HG02798 (cell line): Measurements from ENCODE around the gene MRPL42.
"Not testable (repeated sequence)": the region's sequence is repeated elsewhere in the genome, so short reads cannot be mapped to it uniquely, and the experiment has no call there.

Experiments used
- ATAC-seq: cut with Tn5 transposase; IDR thresholded peaks from one replicate; pipeline ENCODE4 v1.9.1; 2021; ENCODE audit warnings: mild to moderate bottlenecking; ENCODE audit not compliant: unreplicated experiment, poor library complexity

MRPL42 gene

DNA sequence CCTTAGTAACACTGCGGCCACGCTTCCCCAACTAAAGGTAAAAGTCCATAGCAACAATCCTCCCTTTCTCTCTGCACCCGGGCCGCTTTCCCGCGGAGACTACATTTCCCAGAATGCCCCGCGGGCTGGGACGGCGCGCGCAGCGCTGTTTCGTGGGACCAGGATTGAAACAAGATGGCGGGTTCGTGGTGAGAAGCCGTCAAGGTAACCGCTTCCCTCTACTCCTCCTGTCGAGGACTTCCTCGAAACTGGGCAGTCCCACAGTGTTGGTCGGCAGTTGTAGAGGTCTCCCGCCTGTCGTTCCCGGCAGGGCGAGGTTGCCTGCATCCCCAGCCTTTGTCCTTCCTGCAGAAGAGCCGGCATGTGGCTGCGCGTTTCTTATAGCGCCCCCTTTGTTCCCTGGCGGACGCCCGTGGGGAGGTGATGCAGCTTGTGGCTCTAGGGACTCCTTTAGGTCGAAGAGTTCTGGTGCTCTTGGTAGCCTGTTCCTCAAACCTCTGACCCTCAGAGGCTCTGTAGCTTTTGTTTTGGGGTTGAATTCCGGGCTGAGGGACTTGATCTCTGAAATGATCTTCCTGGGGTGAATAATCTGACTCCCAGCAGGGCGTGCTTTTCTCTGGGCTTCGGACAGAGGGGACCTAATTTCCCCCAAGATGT, at the start of gene MRPL42:
TSS of gene MRPL42 (plus strand) at position 164 of the 657 bp plus-strand sequence. CDS start 1,772 bp downstream, outside the sequence.
- ATAC-seq: peak; percentile 92

- no peak for ATAC-seq
Measured at GRCh38 chr12:93417967-93418480, 49.3 kb upstream of the MRPL42 start.

DNA sequence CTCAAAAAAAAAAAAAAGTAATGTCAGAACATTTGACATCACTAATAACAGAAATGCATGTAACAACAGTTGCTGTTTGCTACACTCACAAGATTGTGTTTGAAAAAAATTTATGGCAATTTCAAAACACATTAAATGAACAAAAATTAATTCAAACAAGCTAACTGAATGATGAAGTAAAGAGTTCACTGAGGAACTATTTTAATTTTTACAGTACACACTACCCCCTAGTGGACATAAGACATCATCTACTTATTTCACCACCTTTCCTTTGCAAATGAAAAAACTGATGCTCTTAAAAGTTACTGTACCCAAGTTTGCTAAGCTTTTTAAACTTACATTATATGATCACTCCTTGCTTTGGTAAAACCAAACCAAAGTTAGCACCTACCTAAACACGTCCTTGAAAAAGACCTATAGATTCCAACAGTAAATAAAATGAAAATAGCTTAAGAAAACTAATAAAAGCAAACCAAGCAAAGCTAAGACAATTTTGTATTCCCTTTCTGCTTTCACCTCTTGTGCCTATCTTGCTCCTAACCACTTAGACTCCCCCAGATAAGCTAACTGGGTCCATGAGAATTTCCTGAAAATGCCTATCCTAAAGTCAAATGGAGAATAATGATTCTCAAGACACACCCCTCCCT, 47.8 kb upstream of the MRPL42 start:
- no peak for ATAC-seq

GRCh38 chr12:93422050-93422449, 45.3 kb upstream of the MRPL42 start:
- no peak for ATAC-seq

DNA sequence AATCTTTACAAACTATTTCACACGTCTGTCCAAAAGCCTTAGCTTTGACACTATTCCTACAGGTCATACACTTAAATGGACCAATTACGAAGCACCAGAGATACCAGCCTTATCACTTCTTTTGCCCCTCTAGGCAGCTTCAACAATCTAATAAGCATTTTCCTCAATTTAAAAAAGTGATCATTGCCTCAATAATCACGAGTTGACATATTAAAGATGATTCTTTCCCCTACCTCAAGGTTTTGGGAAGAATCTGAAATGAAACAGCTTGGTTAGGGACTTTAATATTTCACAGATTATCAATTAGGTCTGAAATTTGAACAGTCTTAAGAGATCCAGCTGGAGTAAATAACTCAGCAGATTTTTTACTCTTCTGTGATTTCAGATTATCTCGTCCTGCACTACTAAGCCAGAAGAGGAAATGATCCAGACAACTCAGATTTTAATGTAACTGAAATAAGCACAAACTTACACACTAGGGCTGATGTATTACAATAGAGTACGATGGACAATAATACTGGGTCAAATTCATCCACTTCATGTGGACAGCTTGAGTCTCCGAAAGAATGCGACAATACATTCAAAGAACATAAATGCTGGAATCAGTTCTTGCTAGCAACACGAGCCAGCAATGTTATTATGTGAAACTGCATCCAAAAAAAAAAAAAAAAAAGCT, 41.4 kb upstream of the MRPL42 start:
- ATAC-seq: no peak

GRCh38 chr12:93426412-93426805, 40.9 kb upstream of the MRPL42 start:
- no peak for ATAC-seq

- no peak for ATAC-seq
Measured at GRCh38 chr12:93427779-93428564, 39.3 kb upstream of the MRPL42 start.

GRCh38 chr12:93429448-93429847, 37.9 kb upstream of the MRPL42 start:
- ATAC-seq: no peak

GRCh38 chr12:93429852-93430251, 37.5 kb upstream of the MRPL42 start:
- ATAC-seq: no peak

DNA sequence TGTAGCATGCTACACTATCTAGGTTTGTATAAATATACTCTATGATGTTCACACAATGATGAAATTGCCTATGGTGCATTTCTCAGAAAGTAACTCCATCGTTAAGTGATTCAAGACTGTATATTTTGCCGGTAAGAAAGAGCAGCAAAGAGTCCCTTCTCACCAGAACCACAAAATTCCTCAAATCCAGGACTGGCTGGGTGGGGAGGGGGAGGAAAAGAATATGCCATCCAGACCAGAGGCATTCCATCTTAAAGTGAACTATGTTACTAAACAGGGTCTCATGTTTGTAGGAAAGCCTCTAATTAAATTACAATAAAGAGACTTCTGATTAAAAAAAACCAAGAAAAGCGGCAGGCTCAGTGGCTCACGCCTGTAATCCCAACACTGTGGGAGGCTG, 37.0 kb upstream of the MRPL42 start:
- no peak for ATAC-seq

DNA sequence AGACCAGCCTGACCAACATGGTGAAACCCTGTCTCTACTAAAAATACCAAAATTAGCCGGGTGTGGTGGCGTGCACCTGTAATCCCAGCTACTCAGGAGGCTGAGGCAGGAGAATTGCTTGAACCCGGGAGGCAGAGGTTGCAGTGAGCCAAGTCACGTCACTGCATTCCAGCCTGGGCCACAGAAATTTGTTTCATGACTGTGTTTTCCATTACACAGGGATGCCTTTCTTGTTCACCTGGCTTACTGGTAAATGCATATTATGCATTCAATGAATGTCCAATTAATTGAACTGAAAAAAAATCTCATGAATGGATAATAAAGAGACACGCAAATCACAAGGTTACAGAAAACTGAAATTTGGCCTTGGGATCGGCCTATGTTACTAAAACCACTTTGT, 35.3 kb upstream of the MRPL42 start:
- ATAC-seq: not testable (repeated sequence)

- no peak for ATAC-seq
Measured at GRCh38 chr12:93434256-93434865, 33.0 kb upstream of the MRPL42 start.

DNA sequence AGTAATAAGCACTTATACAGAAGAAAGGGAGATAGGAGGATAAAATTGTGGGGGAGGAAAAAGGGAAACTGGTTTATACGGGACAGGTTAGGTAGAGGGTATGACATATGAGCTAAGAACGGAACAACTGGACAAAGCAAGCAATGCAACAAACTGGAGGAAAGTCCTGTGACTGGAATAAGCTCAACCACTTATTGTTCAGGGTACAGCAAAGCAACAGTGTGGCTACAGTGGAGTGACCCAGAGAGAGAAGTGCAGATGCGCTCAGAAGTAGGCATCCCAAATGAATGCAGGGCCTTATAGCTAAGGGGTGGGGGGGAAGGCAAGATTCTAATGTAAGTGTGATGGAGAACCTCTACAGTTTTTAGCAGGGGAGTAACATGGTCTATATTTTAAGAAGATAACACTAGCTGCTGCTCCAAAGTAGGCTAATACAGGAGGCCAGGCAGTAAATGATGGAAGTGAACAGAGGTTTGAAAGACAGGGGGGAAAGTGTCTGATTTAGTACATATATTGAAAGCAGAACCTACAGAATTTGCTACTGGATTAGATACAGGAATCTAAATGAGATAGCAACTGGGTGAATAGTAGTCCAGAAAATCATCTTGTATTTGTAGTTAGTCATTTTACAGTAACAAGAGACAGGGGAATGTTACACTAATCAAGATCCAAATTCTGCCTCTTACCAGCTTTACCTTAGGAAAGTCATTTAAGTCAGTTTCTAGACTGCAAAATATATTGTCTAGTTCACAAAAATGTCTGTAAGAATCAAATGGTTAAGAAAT, 28.9 kb upstream of the MRPL42 start:
- ATAC-seq: no peak

DNA sequence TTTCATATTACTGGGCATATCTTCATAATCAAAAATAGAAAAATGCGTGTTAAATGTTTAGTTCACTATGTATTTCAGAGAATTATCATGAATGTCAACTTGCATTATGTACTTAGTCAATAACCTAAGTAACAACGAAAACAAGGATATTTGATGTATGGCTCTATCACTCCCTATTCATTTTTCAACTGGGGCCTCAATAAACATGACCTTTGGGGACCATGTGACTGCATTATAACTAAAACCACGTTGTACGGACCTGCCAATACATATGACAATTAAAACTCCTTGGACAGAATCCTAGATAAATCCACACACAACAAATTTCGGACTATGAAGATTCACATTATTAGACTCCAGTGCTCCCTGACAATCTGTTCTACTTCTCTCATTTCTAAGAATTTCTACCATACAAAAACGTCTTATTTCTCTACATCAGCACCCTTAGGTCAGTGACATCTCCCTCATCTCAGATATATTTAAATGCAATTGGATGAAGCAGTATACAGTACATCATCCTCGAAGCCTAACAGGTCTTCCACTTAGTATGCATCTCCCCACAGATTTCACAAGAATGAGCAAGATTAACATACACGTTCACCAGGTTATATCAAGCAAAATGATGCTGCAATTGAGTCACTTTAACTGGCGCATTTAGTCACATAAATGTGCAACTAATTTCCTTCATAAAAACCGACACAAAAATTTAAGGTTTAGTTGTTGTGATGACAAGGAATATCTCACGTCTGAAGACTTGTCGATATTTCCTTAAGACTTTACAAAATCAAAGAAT, 27.1 kb upstream of the MRPL42 start:
- ATAC-seq: no peak

DNA sequence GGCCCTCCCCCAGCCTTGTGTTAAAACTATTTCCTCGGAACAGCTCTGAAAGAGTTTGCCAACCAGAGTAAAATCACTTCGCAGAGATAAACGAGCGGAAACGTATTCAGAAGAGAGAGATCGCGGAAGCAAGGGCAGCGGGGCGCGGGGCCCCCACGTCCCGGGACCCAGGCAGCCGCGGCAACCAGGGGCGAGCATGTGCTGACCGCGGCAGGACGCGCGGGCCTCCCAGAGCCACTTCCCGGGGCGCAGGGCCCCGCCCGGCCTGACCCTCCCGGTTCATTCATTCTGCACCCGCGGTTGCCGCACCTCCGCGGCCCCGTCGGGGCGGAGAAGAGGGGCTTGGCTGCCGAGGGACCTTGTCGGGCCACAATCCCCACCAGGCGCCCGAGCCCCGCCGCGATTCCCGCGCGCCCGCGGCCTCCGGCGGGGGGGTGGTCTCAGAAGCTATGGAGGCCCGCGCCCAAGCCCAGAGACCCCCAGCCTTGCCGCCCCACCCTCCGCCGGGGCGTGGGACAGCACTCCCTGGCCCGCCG, 26.2 kb upstream of the MRPL42 start:
- no peak for ATAC-seq

DNA sequence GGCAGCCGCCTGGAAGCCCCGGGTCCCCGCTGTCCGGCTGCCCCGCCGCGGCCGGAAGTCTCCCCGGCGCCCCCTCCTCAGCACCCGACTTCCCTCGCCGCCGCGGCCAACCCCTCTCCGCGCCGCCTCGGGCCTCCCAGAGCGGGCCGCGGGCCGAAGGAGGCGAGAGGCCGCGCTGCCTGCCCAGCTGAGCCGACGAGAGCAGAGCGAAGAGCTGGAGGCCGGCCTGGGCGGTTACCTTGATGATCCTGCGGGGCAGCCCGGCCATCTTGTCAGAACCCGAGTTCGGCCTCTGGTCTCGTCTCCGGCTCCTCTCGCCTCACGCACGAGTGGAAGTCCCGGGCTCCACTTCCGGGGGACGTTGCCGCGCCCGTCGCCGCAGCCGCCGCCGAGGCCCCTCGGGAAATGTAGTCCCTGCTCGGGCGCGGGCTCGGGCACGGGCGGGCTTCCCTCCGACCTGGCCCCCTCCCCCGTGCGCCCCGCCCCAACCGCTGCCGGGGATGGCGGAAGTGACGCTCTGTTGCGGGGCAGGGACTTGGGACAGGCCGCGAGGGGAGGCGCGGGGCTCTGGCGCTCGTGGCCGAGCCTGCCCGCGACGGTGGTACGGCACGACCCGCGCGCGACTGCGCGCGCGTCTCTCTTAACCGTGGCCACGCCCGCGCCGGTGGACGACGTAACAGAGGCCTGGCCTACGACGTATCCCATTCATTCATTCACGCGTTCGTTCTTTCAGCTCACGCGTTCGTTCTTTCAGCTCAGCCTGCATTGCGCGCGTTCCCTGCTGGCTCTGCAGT, 25.5 kb upstream of the MRPL42 start, which contains the start of gene UBE2N:
TSS of gene UBE2N (minus strand) at position 331 of the 794 bp plus-strand sequence. CDS start at position 268, 63 bp downstream.
- ATAC-seq: peak; percentile 83
